T-helper 2 cell treated with Interferon-gamma antibody and Interleukin-4, amounts not matched to agents 5 μg/mL and 100 μg/mL, for 36 hours (primary cell): ENCODE results near the gene TCF4.

Experiments used
- DNase-seq: peaks from one replicate; pipeline ENCODE4 v3.0.0; 2021; ENCODE audit warnings: low spot score
- H3K27ac Mint-ChIP-seq: one replicate; pipeline ENCODE4 v1.8.0; 2021; ENCODE audit warnings: mild to moderate bottlenecking, mixed read lengths
- H3K27me3 Mint-ChIP-seq: one replicate; pipeline ENCODE4 v1.8.0; 2021; ENCODE audit warnings: low read depth, mixed read lengths
- H3K36me3 Mint-ChIP-seq: one replicate; pipeline ENCODE4 v1.8.0; 2021; ENCODE audit warnings: low read depth, mixed read lengths
- H3K4me1 Mint-ChIP-seq: one replicate; pipeline ENCODE4 v1.8.0; 2021; ENCODE audit warnings: low read depth, mixed read lengths
- H3K4me3 Mint-ChIP-seq: one replicate; pipeline ENCODE4 v1.8.0; 2022; ENCODE audit warnings: mild to moderate bottlenecking, moderate library complexity, mixed read lengths
- H3K9me3 Mint-ChIP-seq: one replicate; pipeline ENCODE4 v1.8.0; 2021; ENCODE audit warnings: mixed read lengths

TCF4 gene

GRCh38 chr18:55319459-55320193, 268.4 kb downstream of the TCF4 start:
- Mint-ChIP-seq H3K9me3 (no peaks in the 10 kb centered on the region), H3K4me3 (no peak overlapping the region), H3K36me3 (no peaks in the 10 kb centered on the region), H3K27ac (no peak overlapping the region), H3K4me1 (peaks cover 11% of the 10 kb centered on the region), H3K27me3 (peaks cover 63% of the 10 kb centered on the region)
- no peak for DNase-seq

- no peak for DNase-seq
- peaks cover 58% of the 10 kb centered on the region for H3K27me3 Mint-ChIP-seq
- no peak overlapping the region for H3K4me3 Mint-ChIP-seq
- H3K36me3 Mint-ChIP-seq: no peaks in the 10 kb centered on the region
- no peaks in the 10 kb centered on the region for H3K9me3 Mint-ChIP-seq
- peaks cover 11% of the 10 kb centered on the region for H3K4me1 Mint-ChIP-seq
- no peak overlapping the region for H3K27ac Mint-ChIP-seq
These were observed 269.0 kb downstream of the TCF4 start for GRCh38 chr18:55318951-55319441.

GRCh38 chr18:55317864-55318263, 270.1 kb downstream of the TCF4 start:
- Mint-ChIP-seq H3K27ac (no peak overlapping the region), H3K4me3 (no peak overlapping the region), H3K9me3 (no peaks in the 10 kb centered on the region)

GRCh38 chr18:55317324-55317723, 270.7 kb downstream of the TCF4 start:
- Mint-ChIP-seq H3K27me3 (peaks cover 54% of the 10 kb centered on the region), H3K27ac (no peak overlapping the region), H3K36me3 (no peaks in the 10 kb centered on the region), H3K4me3 (no peak overlapping the region), H3K9me3 (no peaks in the 10 kb centered on the region), H3K4me1 (peaks cover 11% of the 10 kb centered on the region)
- no peak for DNase-seq

More at GRCh38 chr18:55317864-55318263, 270.1 kb downstream of the TCF4 start:
- Mint-ChIP-seq H3K4me1 (peaks cover 11% of the 10 kb centered on the region), H3K36me3 (no peaks in the 10 kb centered on the region), H3K27me3 (peaks cover 52% of the 10 kb centered on the region)
- DNase-seq: no peak

- no peak overlapping the region for H3K4me3 Mint-ChIP-seq
- no peaks in the 10 kb centered on the region for H3K9me3 Mint-ChIP-seq
- no peak overlapping the region for H3K27ac Mint-ChIP-seq
- H3K4me1 Mint-ChIP-seq: peaks cover 9% of the 10 kb centered on the region
- H3K27me3 Mint-ChIP-seq: peaks cover 50% of the 10 kb centered on the region
- no peaks in the 10 kb centered on the region for H3K36me3 Mint-ChIP-seq
- no peak for DNase-seq
These were observed 271.4 kb downstream of the TCF4 start for GRCh38 chr18:55316486-55317184.

GRCh38 chr18:55314615-55315237, 273.3 kb downstream of the TCF4 start:
- DNase-seq: no peak
- H3K36me3 Mint-ChIP-seq: no peaks in the 10 kb centered on the region
- peaks cover 5% of the 10 kb centered on the region for H3K4me1 Mint-ChIP-seq
- H3K9me3 Mint-ChIP-seq: no peaks in the 10 kb centered on the region
- H3K4me3 Mint-ChIP-seq: no peak overlapping the region
- H3K27me3 Mint-ChIP-seq: peaks cover 33% of the 10 kb centered on the region
- H3K27ac Mint-ChIP-seq: no peak overlapping the region

- no peak overlapping the region for H3K4me3 Mint-ChIP-seq
- H3K4me1 Mint-ChIP-seq: peaks cover 5% of the 10 kb centered on the region
- no peaks in the 10 kb centered on the region for H3K9me3 Mint-ChIP-seq
- no peaks in the 10 kb centered on the region for H3K36me3 Mint-ChIP-seq
- peaks cover 27% of the 10 kb centered on the region for H3K27me3 Mint-ChIP-seq
- no peak overlapping the region for H3K27ac Mint-ChIP-seq
- no peak for DNase-seq
These were observed 274.0 kb downstream of the TCF4 start for GRCh38 chr18:55314031-55314430.

GRCh38 chr18:55310863-55311262, 277.1 kb downstream of the TCF4 start:
- H3K4me3 Mint-ChIP-seq: no peak overlapping the region
- DNase-seq: no peak
- no peaks in the 10 kb centered on the region for H3K9me3 Mint-ChIP-seq
- peaks cover 15% of the 10 kb centered on the region for H3K27me3 Mint-ChIP-seq
- H3K4me1 Mint-ChIP-seq: no peaks in the 10 kb centered on the region
- H3K36me3 Mint-ChIP-seq: no peaks in the 10 kb centered on the region
- no peak overlapping the region for H3K27ac Mint-ChIP-seq

GRCh38 chr18:55310044-55310676, 277.8 kb downstream of the TCF4 start:
- Mint-ChIP-seq H3K36me3 (no peaks in the 10 kb centered on the region), H3K27ac (no peak overlapping the region), H3K4me1 (no peaks in the 10 kb centered on the region), H3K27me3 (peaks cover 14% of the 10 kb centered on the region), H3K4me3 (no peak overlapping the region), H3K9me3 (no peaks in the 10 kb centered on the region)
- no peak for DNase-seq

- Mint-ChIP-seq H3K27ac (no peak overlapping the region), H3K36me3 (no peaks in the 10 kb centered on the region), H3K9me3 (no peaks in the 10 kb centered on the region), H3K4me3 (no peak overlapping the region), H3K27me3 (peaks cover 13% of the 10 kb centered on the region), H3K4me1 (no peaks in the 10 kb centered on the region)
- no peak for DNase-seq
These were observed 278.7 kb downstream of the TCF4 start for GRCh38 chr18:55309249-55309648.

GRCh38 chr18:55307505-55307904, 280.5 kb downstream of the TCF4 start:
- Mint-ChIP-seq H3K27me3 (peaks cover 7% of the 10 kb centered on the region), H3K27ac (no peak overlapping the region), H3K9me3 (no peaks in the 10 kb centered on the region), H3K4me1 (no peaks in the 10 kb centered on the region), H3K36me3 (no peaks in the 10 kb centered on the region), H3K4me3 (no peak overlapping the region)
- DNase-seq: no peak

- Mint-ChIP-seq H3K9me3 (no peaks in the 10 kb centered on the region), H3K27ac (no peak overlapping the region), H3K4me3 (no peak overlapping the region), H3K36me3 (no peaks in the 10 kb centered on the region), H3K27me3 (peaks cover 6% of the 10 kb centered on the region), H3K4me1 (no peaks in the 10 kb centered on the region)
- no peak for DNase-seq
These were observed 281.5 kb downstream of the TCF4 start for GRCh38 chr18:55306359-55307024.

- peaks cover 6% of the 10 kb centered on the region for H3K27me3 Mint-ChIP-seq
- H3K4me1 Mint-ChIP-seq: no peaks in the 10 kb centered on the region
- no peak overlapping the region for H3K4me3 Mint-ChIP-seq
- no peaks in the 10 kb centered on the region for H3K9me3 Mint-ChIP-seq
- no peak for DNase-seq
- H3K27ac Mint-ChIP-seq: no peak overlapping the region
- H3K36me3 Mint-ChIP-seq: no peaks in the 10 kb centered on the region
These were observed 285.7 kb downstream of the TCF4 start for GRCh38 chr18:55302167-55302833.
